Liver (tissue), 3 donors: ENCODE results near the gene LIPC.

Source experiments
- GABPA ChIP-seq, 2 donors: IDR thresholded peaks in 1 of 2; conservative IDR thresholded peaks in 1 of 2; 2 replicates each; pipeline ENCODE4 v1.6.1; 2016; ENCODE audit warnings: antibody characterized with exemption in 2 of 2, mild to moderate bottlenecking in 1 of 2, moderate library complexity in 1 of 2
- RAD21 ChIP-seq, 2 donors: IDR thresholded peaks; 2 replicates each; pipeline ENCODE4 v1.6.1; 2016; ENCODE audit warnings: antibody characterized with exemption in 2 of 2, mild to moderate bottlenecking in 2 of 2
- YY1 ChIP-seq: IDR thresholded peaks from 2 replicates; pipeline ENCODE4 v1.6.1; 2016; ENCODE audit warnings: antibody characterized with exemption, mild to moderate bottlenecking
- TF ChIP-seq, protein P1 (sequence below): fragments of 150-350 bp; IDR thresholded peaks from 2 replicates; pipeline ENCODE4 v1.5.1; 2017; ENCODE audit warnings: improper control_type of control experiment, low read depth, low read length; ENCODE audit not compliant: missing input control
- TF ChIP-seq, protein P2 (sequence below): IDR thresholded peaks from 2 replicates; pipeline ENCODE4 v1.6.1; 2016; ENCODE audit warnings: antibody characterized with exemption, mild to moderate bottlenecking
- donor health status: healthy.
- donor health status: healthy.

- TF ChIP-seq, protein P1, sequence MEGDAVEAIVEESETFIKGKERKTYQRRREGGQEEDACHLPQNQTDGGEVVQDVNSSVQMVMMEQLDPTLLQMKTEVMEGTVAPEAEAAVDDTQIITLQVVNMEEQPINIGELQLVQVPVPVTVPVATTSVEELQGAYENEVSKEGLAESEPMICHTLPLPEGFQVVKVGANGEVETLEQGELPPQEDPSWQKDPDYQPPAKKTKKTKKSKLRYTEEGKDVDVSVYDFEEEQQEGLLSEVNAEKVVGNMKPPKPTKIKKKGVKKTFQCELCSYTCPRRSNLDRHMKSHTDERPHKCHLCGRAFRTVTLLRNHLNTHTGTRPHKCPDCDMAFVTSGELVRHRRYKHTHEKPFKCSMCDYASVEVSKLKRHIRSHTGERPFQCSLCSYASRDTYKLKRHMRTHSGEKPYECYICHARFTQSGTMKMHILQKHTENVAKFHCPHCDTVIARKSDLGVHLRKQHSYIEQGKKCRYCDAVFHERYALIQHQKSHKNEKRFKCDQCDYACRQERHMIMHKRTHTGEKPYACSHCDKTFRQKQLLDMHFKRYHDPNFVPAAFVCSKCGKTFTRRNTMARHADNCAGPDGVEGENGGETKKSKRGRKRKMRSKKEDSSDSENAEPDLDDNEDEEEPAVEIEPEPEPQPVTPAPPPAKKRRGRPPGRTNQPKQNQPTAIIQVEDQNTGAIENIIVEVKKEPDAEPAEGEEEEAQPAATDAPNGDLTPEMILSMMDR = no peak
- TF ChIP-seq RAD21 (IDR thresholded peaks at IDR 0.05) (peak in 1 of 2 donors; percentile 41), YY1 (peak; percentile 49), GABPA (IDR thresholded peaks at IDR 0.05 in 1 of 2, conservative IDR thresholded peaks at IDR 0.05 in 1 of 2) (peak; percentile 29 to 57)
- TF ChIP-seq, protein P2, sequence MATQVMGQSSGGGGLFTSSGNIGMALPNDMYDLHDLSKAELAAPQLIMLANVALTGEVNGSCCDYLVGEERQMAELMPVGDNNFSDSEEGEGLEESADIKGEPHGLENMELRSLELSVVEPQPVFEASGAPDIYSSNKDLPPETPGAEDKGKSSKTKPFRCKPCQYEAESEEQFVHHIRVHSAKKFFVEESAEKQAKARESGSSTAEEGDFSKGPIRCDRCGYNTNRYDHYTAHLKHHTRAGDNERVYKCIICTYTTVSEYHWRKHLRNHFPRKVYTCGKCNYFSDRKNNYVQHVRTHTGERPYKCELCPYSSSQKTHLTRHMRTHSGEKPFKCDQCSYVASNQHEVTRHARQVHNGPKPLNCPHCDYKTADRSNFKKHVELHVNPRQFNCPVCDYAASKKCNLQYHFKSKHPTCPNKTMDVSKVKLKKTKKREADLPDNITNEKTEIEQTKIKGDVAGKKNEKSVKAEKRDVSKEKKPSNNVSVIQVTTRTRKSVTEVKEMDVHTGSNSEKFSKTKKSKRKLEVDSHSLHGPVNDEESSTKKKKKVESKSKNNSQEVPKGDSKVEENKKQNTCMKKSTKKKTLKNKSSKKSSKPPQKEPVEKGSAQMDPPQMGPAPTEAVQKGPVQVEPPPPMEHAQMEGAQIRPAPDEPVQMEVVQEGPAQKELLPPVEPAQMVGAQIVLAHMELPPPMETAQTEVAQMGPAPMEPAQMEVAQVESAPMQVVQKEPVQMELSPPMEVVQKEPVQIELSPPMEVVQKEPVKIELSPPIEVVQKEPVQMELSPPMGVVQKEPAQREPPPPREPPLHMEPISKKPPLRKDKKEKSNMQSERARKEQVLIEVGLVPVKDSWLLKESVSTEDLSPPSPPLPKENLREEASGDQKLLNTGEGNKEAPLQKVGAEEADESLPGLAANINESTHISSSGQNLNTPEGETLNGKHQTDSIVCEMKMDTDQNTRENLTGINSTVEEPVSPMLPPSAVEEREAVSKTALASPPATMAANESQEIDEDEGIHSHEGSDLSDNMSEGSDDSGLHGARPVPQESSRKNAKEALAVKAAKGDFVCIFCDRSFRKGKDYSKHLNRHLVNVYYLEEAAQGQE = peak; percentile 16
These were observed 27.3 kb downstream of the LIPC start for GRCh38 chr15:58459045-58459444.
